HG03521 (cell line): ENCODE data around the gene RSU1.
"Not testable (repeated sequence)": the region's sequence is repeated elsewhere in the genome, so short reads cannot be mapped to it uniquely, and the experiment has no call there.

Experiments used
- ATAC-seq: cut with Tn5 transposase; IDR thresholded peaks from one replicate; pipeline ENCODE4 v1.9.1; 2021; ENCODE audit warnings: mild to moderate bottlenecking, moderate library complexity; ENCODE audit not compliant: unreplicated experiment

RSU1 gene

DNA sequence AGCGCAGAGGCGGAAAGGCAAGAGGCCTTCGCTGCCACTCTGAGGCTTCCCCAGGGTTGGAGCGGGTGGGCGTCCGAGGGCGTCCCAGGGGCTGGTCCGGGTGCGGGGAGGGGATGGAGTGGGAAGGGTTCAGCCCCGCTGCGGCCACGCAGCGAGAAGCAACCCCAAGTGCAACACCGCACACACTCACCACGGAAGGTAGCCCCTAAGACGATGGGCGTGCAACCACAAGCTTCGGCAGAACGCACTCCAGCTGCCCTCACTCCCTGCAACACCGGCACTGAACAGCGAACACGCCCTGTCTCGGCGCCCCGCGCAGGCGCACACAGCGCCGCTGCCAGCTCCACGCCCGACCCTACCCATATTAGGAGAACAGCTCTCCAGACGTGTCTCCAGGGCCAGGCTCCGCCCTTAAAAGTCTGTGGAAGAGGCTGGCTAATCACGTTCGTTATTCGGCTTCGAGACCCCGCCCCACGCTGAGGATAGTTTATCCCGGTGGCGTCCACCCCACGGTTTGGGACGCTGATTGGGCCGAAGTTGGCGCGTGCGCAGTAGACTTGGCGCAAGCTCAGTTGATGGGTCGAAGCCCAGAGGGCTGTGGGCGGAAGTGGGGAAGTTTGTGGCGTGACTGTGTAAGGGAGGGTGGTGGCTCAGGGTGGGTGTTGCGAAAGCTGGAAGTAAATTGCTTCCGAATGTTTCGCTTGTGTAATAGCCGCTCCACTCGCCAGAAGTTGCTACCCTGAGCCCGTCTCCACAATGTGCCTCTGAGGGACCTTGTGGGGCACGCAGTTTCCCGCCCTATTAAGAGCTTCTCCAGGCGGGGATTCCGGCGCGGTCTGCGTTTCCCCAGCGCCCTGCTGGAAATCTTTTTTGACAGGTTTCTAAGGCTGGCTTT is at the start of gene RSU1:
Gene RSU1 (minus strand): TSS at position 300 of the 895 bp plus-strand sequence. CDS start 343 bp downstream, outside the sequence.
- peak; percentile 98 for ATAC-seq

DNA sequence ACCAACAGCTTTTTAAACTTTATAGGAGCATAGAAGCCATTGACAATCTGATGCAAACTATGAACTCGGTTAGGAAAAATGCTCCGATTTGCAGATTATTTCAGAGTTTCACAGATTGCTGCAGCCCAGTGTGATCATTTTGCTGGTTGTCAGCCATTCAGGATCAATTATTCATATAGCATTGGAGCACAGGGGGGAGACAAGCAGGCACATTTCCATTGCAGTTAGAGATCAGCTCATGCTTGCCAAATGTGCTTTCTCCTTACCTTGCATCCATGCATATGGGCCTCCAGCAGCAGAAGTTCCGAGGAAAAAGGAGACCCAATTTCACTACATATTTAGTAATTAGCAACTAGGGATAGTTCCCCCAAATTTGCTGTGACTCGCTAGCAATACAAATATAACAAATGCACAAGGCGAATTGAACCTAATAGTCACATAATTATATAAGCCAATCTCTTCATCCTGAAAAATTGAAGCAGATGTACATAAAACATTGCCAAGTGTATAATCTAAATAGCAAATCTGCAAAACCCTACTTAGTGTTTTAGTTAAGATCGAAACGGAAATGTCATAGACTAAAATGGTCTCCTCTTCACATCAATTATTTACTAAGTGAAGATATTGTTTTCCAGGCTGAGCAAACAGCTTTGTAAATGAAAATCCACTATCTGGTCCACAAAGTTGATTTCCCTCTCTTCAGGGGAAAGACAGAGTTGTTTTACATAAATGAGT is 49.5 kb upstream of the RSU1 start:
- no peak for ATAC-seq

DNA sequence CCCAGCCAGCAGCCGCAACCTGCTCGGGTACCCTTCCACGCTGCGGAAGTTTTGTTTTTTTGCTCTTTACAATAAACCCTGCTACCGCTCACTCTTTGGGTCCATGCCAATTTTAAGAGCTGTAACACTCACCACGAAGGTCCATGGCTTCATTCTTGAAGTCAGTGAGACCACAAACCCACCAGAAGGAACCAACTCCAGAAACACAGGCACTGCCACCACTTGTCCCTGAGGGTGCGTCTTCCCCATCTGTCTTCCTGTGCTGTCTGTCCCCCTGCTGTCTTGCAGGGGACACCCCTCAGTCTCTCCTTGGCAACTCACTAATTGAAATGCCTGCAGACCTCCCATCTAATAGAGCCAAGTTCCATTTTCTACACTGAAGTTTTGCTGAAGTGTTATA is 48.5 kb upstream of the RSU1 start:
- no peak for ATAC-seq

DNA sequence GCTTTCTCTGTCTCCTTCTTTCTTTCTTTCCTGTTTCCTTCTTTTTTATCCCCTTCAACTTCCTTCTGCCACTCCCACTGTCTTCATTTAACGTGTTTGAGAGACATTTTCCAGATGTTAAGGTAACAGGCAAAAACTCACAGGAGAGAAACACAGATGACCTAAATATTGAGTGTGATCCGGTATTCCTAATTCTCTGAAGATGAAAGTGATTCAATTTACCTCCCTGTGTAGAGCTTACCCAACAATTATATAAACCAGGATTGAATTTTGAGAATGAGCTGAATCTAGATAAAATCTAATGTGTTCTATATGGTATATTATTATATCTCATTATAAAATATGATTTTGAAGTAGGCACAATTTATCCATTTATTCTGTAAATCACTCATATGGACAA is 46.5 kb upstream of the RSU1 start:
- no peak for ATAC-seq

DNA sequence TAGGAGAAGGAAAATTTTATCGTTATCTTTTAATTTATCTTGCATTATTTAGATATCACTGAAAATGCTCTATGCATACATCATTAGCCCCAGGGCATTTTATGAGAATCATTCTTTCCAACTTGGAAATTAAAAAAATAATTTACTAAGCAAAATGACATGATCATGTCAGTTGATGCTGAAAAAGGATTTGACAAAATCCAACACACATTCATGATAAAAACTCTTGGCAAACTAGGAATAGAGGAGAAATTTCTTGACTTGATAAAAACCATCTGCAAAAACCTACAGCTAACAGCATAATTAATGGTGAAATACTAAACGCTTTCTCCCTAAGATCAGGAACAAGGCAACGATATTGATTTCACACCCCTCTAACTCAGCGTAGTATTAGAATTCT is 40.2 kb upstream of the RSU1 start:
- no peak for ATAC-seq

DNA sequence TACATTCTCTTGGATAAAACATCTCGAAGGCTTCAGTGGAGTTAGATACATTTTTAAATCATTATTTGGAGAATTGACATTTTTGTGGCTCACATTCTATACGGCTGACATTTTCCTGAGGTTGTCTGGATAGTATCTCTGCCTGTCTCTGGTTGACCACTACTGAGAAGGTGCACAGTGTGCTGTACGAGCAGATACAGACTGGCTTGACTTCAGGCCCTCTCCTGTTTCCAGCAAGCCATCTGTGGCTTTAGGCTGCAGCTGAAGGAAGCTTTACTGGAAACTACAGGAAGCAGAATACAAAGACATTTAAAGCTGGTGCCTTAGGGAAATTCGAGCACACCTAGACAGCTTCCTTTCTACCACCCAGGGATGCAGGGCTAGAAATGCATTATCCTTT is 39.3 kb upstream of the RSU1 start:
- ATAC-seq = no peak

DNA sequence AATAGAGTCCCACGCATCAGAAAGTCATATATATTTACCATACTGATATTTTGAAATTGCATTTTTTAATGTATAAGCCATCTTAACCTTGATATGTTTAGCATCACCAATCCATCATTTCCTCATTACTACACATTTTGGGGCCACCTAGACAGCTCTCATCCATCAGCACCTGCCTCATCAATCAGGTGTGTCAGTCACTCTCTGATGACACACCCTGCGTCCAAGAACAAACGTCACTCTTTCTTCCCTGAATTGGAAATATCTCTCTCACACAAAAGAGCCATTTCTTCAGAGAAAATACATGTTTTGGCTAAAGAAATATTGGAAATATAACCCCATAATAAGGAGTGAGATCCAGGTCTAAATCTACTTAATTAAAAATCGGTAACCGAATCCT is 38.9 kb upstream of the RSU1 start:
- ATAC-seq = no peak

DNA sequence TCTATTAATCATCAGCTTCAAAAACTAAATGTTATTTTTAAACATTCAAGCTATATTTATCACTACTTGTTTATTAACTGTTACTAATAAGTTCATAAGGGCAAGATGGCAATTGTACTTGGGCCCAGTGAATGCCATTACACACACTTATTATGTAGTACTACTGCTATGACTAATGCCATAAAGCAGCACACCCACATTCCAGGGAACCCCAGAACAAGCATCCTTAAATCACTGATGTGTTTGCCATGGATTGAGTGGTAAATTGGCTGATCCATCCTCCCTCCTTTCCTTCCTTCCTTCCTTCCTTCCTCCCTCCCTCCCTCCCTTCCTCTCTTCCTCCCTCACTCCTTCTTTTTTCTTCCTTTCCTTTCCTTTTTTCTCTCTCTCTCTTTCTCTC is 37.4 kb upstream of the RSU1 start:
- ATAC-seq = no peak

DNA sequence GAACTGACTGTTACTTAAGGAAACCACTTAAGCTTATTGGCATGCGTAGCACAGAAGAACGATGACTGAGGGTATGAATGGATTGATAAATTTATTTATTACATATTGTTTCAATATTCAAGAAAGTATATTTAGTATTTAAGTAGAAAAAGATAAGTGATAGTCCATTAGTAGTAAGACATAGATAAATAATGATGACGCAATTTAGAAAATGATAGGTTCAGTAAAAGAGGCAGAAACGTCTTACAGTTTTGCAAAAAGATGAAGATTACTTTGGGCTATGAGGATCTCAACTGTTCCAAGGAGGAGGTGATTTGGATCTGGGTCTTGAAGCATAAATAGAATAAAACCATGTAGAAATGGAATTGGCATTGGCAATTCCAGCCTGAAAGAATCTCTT is 36.6 kb upstream of the RSU1 start:
- no peak for ATAC-seq

DNA sequence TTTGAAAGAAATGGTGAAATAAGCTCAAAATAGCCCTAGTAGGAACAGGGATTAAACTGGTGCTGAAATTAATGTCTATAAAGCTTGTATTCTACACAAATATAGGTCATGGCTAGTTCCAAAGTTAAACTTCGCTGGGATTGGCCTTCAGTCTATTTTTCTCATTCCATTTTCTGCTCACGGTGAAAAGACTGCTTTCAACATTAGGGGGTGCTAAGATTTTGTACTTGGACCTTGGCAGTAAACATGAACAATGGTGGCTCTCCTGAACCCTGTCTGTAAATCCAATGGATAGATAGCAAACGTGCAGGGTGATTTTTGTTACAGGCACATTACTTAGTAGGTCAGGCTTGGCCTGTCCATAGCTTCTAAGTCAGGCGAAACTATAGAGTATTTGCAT is 36.0 kb upstream of the RSU1 start:
- ATAC-seq = no peak

DNA sequence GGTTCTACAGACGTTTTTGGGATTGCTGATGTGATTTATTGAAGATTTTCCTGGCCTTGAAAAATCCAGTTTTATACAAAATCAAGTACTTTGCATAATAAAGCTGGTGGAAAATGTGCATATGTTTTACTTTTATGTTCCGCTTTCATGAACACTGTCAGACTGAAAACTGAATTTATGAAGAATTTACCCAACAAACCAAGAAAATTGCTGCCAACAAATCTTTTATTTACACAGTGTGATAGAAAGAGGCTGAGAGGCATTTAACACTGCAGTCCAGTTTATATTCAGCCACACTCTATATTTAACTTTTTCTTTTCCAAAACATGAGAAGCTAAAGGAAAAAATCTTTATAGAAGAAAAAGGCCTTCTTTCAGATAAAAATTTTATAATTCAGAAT is 35.4 kb upstream of the RSU1 start:
- ATAC-seq = no peak

DNA sequence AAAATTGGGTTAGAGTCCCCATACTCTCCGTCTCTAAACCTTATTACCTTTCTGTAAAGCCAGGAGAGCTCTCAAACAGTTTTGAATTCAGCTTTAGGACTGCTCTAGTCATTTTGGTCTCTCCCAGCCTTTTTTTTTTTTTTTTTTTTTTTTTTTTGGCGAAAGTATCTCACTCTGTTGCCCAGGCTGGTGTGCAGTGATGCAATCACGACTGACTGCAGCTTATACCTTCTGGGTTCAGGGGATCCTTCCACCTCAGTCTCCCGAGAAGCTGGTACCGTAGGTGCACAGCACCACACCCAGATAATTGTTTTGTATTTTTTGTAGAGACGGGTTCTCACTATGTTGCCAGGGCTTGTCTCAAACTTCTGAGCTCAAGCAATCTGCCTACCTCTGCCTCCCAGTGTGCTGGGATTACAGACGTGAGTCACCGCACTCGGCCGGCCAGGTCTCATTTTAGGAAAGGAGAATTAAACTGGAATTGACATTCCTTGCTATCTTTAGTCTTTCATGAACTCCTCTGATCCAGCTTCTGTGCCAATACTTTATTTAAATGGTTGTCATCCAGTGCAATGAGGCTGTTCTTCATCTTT is 31.4 kb upstream of the RSU1 start:
- ATAC-seq = no peak

DNA sequence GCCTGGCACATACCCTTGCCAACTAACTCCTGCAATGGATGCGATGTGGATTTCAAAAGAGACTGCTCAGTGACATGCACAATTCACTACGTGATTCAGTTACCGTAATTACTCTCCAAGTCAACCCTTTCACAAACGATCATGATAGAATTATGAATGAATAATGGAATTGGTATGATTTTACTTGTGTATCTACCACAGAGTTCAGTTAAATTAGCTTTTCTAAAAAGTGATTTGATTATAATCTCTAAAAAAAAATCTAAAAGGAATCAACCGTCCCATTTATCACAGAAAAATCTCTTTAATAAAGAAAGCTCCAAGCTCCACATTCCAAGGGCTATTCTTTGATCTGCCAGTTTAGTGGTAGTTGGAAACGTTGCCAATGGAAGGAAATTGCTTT is 30.4 kb upstream of the RSU1 start:
- no peak for ATAC-seq

DNA sequence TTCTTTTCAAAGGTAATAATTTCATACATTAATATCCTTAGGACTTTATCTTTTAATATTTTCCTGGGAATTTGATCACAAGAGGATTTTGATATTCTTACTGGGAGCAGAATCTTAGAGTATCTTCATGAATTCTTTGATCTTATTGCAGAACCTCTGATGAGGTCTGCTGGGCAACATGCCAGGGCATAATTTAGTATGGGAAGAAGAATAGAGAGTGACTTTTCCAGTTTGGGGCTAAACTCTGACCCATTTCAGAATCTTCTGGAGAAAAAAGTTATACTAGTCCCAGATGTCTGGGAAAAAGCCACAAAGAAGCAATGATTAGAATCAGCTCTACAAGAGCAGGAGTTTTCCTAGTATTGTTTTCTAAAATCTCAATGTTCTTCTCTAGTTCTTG is 28.0 kb upstream of the RSU1 start:
- no peak for ATAC-seq

DNA sequence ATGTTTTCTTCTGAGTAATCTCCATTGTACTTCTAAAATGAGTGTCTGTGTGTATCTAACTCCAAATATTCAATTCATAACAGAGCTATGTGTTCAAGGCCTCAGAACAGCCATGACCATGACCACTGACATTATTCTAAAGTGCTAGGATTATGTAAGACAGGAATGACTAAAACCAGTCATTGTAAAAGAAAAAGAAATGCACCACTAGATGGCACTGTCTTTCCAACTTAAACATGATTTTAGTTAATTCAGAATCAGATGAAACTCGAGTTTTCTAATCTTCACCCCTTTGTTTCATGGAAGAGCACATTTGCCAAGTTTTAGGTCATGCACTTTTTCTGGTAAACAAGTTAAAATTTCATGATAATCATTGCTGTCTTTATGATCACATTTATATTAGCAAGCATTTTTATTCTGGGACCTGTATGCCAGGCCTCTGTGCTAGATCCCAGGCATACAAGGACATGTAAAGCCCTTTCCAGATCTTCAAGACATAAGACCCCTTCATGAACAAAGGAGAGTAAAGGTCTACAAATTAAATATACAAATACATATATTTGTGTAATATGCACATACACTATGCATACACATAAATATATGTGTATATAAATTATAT is 26.1 kb upstream of the RSU1 start:
- ATAC-seq = no peak

DNA sequence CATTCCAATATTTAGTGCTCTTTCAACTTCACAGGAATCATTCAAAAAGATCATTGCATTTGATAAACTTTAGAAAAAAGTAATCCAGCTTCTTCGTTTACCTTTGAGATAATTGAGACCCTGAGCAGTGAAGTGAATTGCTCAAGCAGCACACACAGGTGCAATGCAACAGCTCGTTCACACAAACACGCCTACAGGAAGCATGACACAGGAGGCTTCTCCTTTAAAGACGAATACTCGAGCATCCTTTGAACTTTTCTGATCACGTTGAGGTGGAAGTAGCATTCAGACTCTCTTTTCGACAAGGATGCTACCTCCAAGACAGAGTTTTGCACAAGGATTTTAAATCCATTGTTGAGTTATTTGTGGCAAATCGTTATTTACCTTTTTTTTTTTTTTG is 18.0 kb upstream of the RSU1 start:
- no peak for ATAC-seq

DNA sequence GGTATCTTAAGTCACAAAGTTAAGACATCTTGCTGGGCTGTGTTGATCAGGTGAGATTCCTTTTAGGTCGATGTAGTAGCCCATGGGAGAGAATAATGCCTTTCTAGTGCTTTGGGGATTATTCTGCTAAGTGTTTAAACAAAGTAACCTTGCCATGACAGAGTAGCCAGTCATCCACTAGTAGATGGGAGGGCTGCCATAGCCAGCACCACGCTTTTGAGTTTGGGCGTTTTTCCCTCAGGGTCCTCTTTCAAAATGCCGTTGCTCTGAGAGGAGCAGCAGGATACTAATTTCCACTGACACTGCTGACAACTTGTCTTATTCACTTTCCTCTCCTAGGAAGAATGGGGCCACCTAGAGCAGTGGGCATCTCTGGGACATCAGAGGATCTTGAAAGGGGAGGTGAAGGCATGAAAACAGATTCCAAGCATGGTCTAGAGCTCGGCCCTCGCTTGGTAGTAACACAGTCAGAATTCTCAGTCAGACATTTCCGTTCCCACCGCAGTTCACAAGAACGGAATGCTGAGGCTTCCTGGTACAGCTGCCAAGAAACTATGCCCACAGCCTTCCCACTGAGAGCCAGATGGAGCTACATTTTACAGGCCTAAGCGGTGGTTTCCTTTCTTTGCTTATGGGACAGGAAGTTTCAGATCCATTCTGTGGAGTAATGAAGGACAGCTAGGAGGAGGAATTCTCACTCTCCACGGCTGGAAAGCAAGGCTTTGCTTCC is 15.3 kb upstream of the RSU1 start:
- no peak for ATAC-seq

DNA sequence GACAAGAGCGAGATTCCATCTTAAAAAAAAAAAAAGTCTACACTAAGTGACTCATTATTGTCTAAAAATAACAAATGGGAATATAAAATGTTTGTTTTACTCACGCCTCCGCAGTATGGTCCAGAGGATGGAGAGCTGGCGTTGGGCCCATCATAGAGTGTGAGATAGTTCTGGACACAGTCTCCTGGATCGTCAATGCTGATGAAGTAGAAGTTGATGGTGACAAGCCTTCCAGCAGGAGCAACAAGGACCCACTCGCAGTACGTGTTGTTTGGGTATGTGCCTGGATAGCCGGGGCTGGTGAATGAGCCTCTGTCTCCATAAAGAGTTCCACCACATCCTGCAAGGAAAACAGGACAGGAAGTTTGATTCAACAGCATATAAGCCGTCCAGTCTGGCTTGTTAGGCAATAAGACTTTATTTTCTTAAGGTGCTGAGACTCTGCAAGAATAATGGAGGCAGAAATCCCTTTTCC is 11.5 kb upstream of the RSU1 start:
- ATAC-seq = no peak

DNA sequence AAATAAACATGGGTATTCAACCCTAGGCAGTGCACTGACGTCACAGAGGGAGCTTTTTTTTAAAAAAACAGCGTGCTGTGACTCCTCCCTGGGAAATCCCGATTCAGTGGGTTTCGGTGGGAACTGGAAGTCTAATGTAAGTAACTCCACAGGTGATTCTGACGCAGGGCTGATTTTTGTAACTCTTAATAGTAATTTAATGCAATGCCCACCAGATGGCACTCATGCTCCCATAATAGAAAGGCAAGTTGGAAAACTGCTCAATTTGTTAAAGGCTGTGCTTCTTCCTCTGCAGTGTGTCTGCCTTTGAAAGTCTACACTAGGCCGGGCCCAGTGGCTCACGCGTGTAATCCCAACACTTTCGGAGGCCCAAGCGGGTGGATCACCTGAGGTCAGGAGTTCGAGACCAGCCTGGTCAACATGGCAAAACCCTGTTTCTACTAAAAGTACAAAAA is 10.9 kb upstream of the RSU1 start:
- peak; percentile 62 for ATAC-seq

DNA sequence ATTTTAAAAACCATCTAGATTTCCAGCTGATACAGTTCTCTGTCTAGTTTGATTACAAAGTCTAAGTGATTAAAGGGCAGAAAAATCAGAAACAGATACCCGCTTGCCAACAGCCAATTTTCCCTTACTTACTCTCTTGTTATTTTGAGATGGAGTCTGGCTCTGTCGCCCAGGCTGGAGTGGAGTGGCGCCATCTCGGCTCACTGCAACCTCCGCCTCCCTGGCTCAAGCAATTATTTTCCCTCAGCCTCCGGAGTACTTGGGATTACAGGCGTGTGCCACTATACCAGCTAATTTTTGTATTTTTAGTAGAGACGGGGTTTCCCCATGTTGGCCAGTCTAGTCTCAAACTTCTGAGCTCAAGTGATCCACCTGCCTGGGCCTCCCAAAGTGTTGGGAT is 10.2 kb upstream of the RSU1 start:
- ATAC-seq = not testable (repeated sequence)
